ENCODE results near the gene MAMDC4. TPM values are rescaled to one million over a fixed set of nuclear protein-coding genes. Genes with fewer than 3 reads are reported as not detected.
"Not testable (repeated sequence)": the region's sequence is repeated elsewhere in the genome, so short reads cannot be mapped to it uniquely, and the experiment has no call there.

Gene MAMDC4
- total RNA-seq, 1 donor from 2014 or later, result 3.7 TPM

- no peaks in the 10 kb centered on the region for H3K36me3 ChIP-seq (ENCODE audit: control insufficient read depth, insufficient read depth, low read length)
- H3K27me3 ChIP-seq (ENCODE audit: control insufficient read depth, insufficient read depth, low read length), result no peaks in the 10 kb centered on the region
- TF ChIP-seq CTCF (IDR thresholded peaks at IDR 0.05; ENCODE audit: insufficient read depth, low read length, poor library complexity, severe bottlenecking), result no peak
- no peak for DNase-seq (ENCODE audit: low read depth)
- no peak overlapping the region for H3K4me3 ChIP-seq (ENCODE audit: low read depth, low read length)
These were observed 19.6 kb upstream of the MAMDC4 start for GRCh38 chr9:136832581-136832980.

GRCh38 chr9:136833381-136834048 lies 18.6 kb upstream of the MAMDC4 start:
- not testable (repeated sequence) for H3K36me3 ChIP-seq (ENCODE audit: control insufficient read depth, insufficient read depth, low read length); DNase-seq (ENCODE audit: low read depth); H3K4me3 ChIP-seq (ENCODE audit: low read depth, low read length); H3K27me3 ChIP-seq (ENCODE audit: control insufficient read depth, insufficient read depth, low read length)

DNA sequence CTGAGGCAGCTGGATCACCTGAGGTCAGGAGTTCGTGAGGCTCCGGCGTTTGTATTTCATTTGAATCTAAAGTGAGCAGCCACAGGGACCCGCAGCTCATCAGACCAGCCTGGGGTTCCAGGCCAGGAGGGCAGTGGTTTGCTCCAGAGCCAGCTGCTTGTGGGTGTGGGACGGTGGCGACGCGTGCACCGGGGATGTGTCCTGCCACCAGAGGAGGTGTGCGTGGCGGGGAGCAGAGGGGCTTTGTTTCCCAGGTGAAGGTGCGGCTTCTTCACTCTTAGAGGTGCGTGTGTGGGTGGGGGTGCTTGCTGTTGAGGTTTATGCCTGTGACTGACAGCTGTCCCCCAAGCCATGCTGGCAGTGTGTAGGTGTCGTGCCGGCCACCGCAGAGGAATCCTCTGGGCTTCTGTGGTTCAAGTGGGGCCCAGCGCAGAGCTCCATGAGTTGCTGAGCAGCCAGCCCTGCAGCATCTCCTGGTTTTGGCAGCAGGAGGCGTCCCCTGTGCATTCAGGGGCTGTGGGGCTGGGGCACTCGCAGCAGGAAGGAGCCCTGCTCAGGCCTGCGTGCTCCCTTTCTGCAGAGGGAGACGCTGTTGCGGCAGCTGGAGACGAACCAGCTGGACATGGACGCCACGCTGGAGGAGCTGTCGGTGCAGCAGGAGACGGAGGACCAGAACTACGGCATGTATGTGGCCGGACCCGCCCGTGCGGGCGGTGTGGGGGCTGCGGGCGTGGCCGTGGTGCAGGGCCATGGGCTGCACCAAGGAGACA lies 16.8 kb upstream of the MAMDC4 start:
- no peak for TF ChIP-seq CTCF (IDR thresholded peaks at IDR 0.05; ENCODE audit: insufficient read depth, low read length, poor library complexity, severe bottlenecking)
- no peak for DNase-seq (ENCODE audit: low read depth)
- Histone ChIP-seq H3K4me3 (ENCODE audit: low read depth, low read length) (no peak overlapping the region), H3K36me3 (ENCODE audit: control insufficient read depth, insufficient read depth, low read length) (no peaks in the 10 kb centered on the region), H3K27me3 (ENCODE audit: control insufficient read depth, insufficient read depth, low read length) (no peaks in the 10 kb centered on the region)

DNA sequence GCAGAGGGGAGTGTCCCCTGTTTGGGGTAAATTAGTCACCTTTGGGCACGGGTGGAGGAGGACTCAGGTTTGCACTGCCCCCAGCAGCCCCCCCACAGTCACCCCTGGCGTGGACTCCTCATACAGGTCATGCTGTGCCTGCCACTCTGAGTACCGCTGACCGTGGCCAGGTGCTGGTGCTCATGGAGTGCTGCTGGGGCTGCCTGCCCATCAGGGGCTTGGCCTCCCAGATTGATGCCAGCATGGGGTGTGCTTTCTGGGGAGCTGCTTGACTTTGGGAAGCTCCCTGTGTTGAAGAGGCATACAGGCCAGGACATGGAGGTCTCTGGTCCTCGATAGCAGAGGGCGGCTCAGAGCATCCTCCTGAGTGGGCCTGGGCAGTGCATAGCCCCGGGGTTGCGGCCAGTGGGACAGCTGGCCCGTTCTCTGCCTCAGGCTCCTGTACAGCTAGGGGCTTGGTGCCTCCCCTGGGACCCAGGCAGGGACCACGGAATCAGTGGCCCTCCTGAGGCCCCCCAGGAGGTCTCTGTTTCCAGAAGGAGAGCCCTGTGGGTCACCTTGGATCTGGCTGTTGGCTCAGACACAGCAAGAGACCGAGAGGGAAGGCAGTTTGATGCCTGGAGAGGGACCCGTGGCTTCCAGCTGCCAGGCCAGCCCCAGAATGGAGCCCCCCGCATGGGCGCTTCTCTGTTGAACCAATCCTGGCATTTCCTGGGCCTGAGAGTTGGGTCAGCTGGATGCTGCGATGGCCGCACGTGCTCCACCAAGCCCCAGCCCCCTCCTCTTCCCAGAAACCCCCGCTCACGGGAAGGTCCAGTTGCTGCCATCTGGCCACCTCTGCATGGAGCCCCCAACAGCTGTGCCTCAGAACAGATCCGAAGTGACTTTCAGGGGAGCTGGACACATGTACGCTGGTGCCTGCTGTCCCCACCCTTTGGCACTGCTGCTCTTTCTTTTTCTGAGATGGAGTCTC lies 15.9 kb upstream of the MAMDC4 start:
- Histone ChIP-seq H3K36me3 (ENCODE audit: control insufficient read depth, insufficient read depth, low read length) (no peaks in the 10 kb centered on the region), H3K4me3 (ENCODE audit: low read depth, low read length) (no peak overlapping the region), H3K27me3 (ENCODE audit: control insufficient read depth, insufficient read depth, low read length) (no peaks in the 10 kb centered on the region)
- DNase-seq (ENCODE audit: low read depth), result no peak
- TF ChIP-seq CTCF (IDR thresholded peaks at IDR 0.05; ENCODE audit: insufficient read depth, low read length, poor library complexity, severe bottlenecking), result no peak

DNA sequence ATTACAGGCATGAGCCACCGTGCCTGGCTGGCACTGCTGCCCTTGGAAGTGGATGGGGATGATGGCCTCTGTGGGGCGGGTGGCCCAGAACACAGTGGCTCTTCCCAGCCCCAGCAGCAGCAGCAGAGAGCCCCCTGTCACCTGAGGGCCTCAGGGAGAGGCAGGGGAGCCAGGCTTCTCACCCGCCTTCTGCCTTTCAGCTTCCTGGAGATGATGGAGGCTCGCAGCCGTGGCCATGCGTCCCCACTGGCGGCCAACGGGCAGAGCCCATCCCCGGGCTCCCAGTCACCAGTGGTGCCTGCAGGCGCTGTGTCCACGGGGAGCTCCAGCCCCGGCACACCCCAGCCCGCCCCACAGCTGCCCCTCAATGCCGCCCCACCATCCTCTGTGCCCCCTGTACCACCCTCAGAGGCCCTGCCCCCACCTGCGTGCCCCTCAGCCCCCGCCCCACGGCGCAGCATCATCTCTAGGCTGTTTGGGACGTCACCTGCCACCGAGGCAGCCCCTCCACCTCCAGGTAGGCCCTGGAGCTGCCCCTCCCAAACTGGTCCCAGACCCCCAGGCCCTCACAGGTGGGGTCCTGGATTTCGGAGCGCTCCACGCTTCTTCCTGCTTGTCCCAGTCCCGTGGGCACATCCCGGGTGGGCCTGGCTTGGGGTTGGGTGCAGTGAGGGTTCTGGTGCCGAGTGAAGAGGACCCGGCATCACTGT lies 14.8 kb upstream of the MAMDC4 start:
- TF ChIP-seq CTCF (IDR thresholded peaks at IDR 0.05; ENCODE audit: insufficient read depth, low read length, poor library complexity, severe bottlenecking), result no peak
- DNase-seq (ENCODE audit: low read depth), result no peak
- Histone ChIP-seq H3K4me3 (ENCODE audit: low read depth, low read length) (no peak overlapping the region), H3K27me3 (ENCODE audit: control insufficient read depth, insufficient read depth, low read length) (no peaks in the 10 kb centered on the region), H3K36me3 (ENCODE audit: control insufficient read depth, insufficient read depth, low read length) (no peaks in the 10 kb centered on the region)

DNA sequence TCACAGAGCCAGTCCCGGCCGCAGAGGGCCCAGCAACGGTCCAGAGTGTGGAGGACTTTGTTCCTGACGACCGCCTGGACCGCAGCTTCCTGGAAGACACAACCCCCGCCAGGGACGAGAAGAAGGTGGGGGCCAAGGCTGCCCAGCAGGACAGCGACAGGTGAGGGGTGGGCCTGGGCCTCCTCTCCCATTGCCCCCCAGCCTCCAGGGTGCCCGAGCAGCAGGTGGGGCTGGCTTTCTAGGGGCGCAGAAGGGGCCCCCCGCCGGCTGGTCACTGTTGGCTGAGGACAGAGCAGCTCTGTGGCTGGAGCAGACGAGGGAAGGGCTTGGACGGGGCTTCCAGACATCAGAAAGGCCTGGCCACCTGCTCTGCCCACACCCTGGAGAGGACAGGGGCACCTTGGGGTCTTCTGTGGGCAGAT lies 14.3 kb upstream of the MAMDC4 start:
- not testable (repeated sequence) for H3K4me3 ChIP-seq (ENCODE audit: low read depth, low read length); H3K36me3 ChIP-seq (ENCODE audit: control insufficient read depth, insufficient read depth, low read length); H3K27me3 ChIP-seq (ENCODE audit: control insufficient read depth, insufficient read depth, low read length); DNase-seq (ENCODE audit: low read depth)

Measured in kidney epithelial cell (primary cell).